ENCODE results near the gene TAF12. TPM values are rescaled to one million over a fixed set of nuclear protein-coding genes. Genes with fewer than 3 reads are reported as not detected.
A peak's percentile ranks its signal among the peaks of the same experiment; 100 is the strongest.

TAF12 gene
- total and polyA plus RNA-seq, 10 of the 15 experiments (the other 5 are each of a cell fraction or from before 2014, with no cell fraction given) = 18.3 to 43.3 (median 28.6) TPM

DNA sequence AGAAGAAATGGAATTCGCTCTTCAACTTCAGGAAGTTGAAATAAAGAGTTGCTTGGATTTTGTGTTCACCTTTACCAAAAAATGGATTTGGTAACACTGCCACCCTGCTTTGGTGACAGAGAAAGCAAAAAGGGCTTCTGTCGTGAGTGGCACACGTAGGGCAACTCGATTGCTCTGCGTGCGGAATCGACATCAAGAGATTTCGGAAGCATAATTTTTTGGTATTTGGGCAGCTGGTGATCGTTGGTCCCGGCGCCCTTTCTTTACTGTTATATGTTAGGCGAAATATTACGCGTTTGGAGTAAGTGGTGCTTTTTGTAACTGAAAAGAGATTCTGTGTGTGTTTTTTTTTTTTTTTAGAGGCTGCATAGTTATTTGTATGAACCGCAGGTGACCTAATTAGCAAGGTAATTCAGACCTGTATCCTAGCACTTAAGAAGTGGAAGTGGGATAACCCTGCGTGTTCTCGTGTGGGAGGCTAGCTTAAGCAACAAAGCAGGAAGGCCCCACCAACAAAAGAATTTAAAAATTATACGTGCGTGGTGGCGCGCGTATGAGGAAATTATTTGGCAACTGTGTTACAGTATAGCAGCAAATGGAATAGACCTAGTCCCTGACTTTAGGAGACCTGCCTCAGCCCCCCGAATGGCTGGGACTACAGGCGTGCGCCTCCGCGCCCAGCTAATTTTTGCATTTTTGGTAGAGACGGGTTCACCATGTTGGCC, 5.8 kb upstream of the TAF12 start, which contains the start of gene RNU11 (continued):
- TF ChIP-seq, protein P1, sequence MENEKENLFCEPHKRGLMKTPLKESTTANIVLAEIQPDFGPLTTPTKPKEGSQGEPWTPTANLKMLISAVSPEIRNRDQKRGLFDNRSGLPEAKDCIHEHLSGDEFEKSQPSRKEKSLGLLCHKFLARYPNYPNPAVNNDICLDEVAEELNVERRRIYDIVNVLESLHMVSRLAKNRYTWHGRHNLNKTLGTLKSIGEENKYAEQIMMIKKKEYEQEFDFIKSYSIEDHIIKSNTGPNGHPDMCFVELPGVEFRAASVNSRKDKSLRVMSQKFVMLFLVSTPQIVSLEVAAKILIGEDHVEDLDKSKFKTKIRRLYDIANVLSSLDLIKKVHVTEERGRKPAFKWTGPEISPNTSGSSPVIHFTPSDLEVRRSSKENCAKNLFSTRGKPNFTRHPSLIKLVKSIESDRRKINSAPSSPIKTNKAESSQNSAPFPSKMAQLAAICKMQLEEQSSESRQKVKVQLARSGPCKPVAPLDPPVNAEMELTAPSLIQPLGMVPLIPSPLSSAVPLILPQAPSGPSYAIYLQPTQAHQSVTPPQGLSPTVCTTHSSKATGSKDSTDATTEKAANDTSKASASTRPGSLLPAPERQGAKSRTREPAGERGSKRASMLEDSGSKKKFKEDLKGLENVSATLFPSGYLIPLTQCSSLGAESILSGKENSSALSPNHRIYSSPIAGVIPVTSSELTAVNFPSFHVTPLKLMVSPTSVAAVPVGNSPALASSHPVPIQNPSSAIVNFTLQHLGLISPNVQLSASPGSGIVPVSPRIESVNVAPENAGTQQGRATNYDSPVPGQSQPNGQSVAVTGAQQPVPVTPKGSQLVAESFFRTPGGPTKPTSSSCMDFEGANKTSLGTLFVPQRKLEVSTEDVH (IDR thresholded peaks at IDR 0.05; ENCODE audit: low read depth, partially characterized antibody) = peak; percentile 73
- TF ChIP-seq TCF3 (IDR thresholded peaks at IDR 0.05; ENCODE audit: borderline replicate concordance, insufficient read depth, low read depth, low read length) (peak; percentile 100), ZSCAN29 (IDR thresholded peaks at IDR 0.05) (peak; percentile 84), TAF1 (IDR thresholded peaks at IDR 0.05; ENCODE audit: borderline replicate concordance, low read depth, low read length) (peak; percentile 76), FOXM1 (IDR thresholded peaks at IDR 0.05; ENCODE audit: low read depth, low read length) (peak; percentile 100), YBX1 (IDR thresholded peaks at IDR 0.05) (no peak), TCF7 (IDR thresholded peaks at IDR 0.05; ENCODE audit: borderline replicate concordance) (peak; percentile 96), POLR2AphosphoS2 (IDR thresholded peaks at IDR 0.05; ENCODE audit: low read depth, low read length) (peak; percentile 100), SIX5 (IDR thresholded peaks at IDR 0.05; ENCODE audit: low read depth, low read length, severe bottlenecking) (peak; percentile 51)
- TF ChIP-seq, protein P2, sequence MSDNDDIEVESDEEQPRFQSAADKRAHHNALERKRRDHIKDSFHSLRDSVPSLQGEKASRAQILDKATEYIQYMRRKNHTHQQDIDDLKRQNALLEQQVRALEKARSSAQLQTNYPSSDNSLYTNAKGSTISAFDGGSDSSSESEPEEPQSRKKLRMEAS (IDR thresholded peaks at IDR 0.05; ENCODE audit: low read depth, low read length) = no peak
- TF ChIP-seq, protein P3, sequence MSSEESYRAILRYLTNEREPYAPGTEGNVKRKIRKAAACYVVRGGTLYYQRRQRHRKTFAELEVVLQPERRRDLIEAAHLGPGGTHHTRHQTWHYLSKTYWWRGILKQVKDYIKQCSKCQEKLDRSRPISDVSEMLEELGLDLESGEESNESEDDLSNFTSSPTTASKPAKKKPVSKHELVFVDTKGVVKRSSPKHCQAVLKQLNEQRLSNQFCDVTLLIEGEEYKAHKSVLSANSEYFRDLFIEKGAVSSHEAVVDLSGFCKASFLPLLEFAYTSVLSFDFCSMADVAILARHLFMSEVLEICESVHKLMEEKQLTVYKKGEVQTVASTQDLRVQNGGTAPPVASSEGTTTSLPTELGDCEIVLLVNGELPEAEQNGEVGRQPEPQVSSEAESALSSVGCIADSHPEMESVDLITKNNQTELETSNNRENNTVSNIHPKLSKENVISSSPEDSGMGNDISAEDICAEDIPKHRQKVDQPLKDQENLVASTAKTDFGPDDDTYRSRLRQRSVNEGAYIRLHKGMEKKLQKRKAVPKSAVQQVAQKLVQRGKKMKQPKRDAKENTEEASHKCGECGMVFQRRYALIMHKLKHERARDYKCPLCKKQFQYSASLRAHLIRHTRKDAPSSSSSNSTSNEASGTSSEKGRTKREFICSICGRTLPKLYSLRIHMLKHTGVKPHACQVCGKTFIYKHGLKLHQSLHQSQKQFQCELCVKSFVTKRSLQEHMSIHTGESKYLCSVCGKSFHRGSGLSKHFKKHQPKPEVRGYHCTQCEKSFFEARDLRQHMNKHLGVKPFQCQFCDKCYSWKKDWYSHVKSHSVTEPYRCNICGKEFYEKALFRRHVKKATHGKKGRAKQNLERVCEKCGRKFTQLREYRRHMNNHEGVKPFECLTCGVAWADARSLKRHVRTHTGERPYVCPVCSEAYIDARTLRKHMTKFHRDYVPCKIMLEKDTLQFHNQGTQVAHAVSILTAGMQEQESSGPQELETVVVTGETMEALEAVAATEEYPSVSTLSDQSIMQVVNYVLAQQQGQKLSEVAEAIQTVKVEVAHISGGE (CRISPR knock-in tag; IDR thresholded peaks at IDR 0.05) = peak; percentile 86
- TF ChIP-seq, protein P4, sequence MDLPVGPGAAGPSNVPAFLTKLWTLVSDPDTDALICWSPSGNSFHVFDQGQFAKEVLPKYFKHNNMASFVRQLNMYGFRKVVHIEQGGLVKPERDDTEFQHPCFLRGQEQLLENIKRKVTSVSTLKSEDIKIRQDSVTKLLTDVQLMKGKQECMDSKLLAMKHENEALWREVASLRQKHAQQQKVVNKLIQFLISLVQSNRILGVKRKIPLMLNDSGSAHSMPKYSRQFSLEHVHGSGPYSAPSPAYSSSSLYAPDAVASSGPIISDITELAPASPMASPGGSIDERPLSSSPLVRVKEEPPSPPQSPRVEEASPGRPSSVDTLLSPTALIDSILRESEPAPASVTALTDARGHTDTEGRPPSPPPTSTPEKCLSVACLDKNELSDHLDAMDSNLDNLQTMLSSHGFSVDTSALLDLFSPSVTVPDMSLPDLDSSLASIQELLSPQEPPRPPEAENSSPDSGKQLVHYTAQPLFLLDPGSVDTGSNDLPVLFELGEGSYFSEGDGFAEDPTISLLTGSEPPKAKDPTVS (IDR thresholded peaks at IDR 0.05; ENCODE audit: low read depth, low read length) = peak; percentile 87
- TF ChIP-seq, protein P5, sequence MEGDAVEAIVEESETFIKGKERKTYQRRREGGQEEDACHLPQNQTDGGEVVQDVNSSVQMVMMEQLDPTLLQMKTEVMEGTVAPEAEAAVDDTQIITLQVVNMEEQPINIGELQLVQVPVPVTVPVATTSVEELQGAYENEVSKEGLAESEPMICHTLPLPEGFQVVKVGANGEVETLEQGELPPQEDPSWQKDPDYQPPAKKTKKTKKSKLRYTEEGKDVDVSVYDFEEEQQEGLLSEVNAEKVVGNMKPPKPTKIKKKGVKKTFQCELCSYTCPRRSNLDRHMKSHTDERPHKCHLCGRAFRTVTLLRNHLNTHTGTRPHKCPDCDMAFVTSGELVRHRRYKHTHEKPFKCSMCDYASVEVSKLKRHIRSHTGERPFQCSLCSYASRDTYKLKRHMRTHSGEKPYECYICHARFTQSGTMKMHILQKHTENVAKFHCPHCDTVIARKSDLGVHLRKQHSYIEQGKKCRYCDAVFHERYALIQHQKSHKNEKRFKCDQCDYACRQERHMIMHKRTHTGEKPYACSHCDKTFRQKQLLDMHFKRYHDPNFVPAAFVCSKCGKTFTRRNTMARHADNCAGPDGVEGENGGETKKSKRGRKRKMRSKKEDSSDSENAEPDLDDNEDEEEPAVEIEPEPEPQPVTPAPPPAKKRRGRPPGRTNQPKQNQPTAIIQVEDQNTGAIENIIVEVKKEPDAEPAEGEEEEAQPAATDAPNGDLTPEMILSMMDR (IDR thresholded peaks at IDR 0.05 in 2 of 3, conservative IDR thresholded peaks at IDR 0.05 in 1 of 3; ENCODE audit: control insufficient read depth in 2 of 3, extremely low read depth in 1 of 3, insufficient read depth in 1 of 3, low read depth in 3 of 3, low read length in 3 of 3) = no peak
- TF ChIP-seq, protein P6, sequence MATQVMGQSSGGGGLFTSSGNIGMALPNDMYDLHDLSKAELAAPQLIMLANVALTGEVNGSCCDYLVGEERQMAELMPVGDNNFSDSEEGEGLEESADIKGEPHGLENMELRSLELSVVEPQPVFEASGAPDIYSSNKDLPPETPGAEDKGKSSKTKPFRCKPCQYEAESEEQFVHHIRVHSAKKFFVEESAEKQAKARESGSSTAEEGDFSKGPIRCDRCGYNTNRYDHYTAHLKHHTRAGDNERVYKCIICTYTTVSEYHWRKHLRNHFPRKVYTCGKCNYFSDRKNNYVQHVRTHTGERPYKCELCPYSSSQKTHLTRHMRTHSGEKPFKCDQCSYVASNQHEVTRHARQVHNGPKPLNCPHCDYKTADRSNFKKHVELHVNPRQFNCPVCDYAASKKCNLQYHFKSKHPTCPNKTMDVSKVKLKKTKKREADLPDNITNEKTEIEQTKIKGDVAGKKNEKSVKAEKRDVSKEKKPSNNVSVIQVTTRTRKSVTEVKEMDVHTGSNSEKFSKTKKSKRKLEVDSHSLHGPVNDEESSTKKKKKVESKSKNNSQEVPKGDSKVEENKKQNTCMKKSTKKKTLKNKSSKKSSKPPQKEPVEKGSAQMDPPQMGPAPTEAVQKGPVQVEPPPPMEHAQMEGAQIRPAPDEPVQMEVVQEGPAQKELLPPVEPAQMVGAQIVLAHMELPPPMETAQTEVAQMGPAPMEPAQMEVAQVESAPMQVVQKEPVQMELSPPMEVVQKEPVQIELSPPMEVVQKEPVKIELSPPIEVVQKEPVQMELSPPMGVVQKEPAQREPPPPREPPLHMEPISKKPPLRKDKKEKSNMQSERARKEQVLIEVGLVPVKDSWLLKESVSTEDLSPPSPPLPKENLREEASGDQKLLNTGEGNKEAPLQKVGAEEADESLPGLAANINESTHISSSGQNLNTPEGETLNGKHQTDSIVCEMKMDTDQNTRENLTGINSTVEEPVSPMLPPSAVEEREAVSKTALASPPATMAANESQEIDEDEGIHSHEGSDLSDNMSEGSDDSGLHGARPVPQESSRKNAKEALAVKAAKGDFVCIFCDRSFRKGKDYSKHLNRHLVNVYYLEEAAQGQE (IDR thresholded peaks at IDR 0.05; ENCODE audit: low read depth, low read length) = peak; percentile 56; the same call in 1 of the 2 replicates

All from GM12878 (cell line).